Lower lobe of right lung (tissue), 2 donors: ENCODE results near the gene GPAM. TPM values are rescaled to one million over a fixed set of nuclear protein-coding genes. Genes with fewer than 3 reads are reported as not detected.
A peak's percentile ranks its signal among the peaks of the same experiment; 100 is the strongest.

Experiments used
- ATAC-seq, 2 donors: fragments of 200-7000 bp; cut with Tn5 transposase; one replicate each; pipeline ENCODE4 v1.9.1; 2020 to 2022; ENCODE audit warnings: mild to moderate bottlenecking in 2 of 2, moderate library complexity in 2 of 2
- DNase-seq: peaks from one replicate; pipeline ENCODE4 v3.0.0-alpha.2; 2020
- H3K27ac ChIP-seq: fragments of 200-600 bp; one replicate; pipeline ENCODE4 v1.8.0; 2022
- H3K27me3 ChIP-seq: fragments of 200-600 bp; one replicate; pipeline ENCODE4 v1.8.0; 2022; ENCODE audit warnings: low read depth
- H3K36me3 ChIP-seq: fragments of 200-600 bp; one replicate; pipeline ENCODE4 v1.8.0; 2022; ENCODE audit warnings: mild to moderate bottlenecking
- H3K4me1 ChIP-seq: fragments of 200-600 bp; one replicate; pipeline ENCODE4 v1.8.0; 2022
- H3K4me3 ChIP-seq: fragments of 200-600 bp; one replicate; pipeline ENCODE4 v1.8.0; 2022; ENCODE audit warnings: mild to moderate bottlenecking
- H3K9me3 ChIP-seq: fragments of 200-600 bp; one replicate; pipeline ENCODE4 v1.8.0; 2022
- CTCF ChIP-seq: fragments of 200-600 bp; IDR thresholded peaks from one replicate; pipeline ENCODE4 v1.8.0; 2022; ENCODE audit warnings: antibody characterized with exemption, mild to moderate bottlenecking
- intact Hi-C: fragments of 100-400 bp; cut with DNase I; formaldehyde crosslinking; loops from one replicate; pipeline ENCODE4 v1.11.0; 2022
- long read RNA-seq: library from polyadenylated mRNA; unstranded; transcript quantifications from one replicate; pipeline ENCODE4 v2.0.0, GENCODE V29; 2021
- total RNA-seq: library from RNA; stranded (reverse); fragmentation: NEBNext Ultra II Directional; extraction: Animal tissue kit (Norgen Biotek cat#: 25700); gene quantifications from one replicate; pipeline ENCODE4 v1.2.1, GENCODE V29; 2021
- donor health status: DM: no; HTN: yes; CAD: no; lungs with severe emphysema.

The GPAM gene
- 27.2 TPM for total RNA-seq
- long read RNA-seq, full-length matches to known transcripts, result 1 of 6 reads
- long read RNA-seq, partial matches to known transcripts, result 2 of 6 reads
- long read RNA-seq, other reads (novel, unspliced or antisense), result 3 of 6 reads

GRCh38 chr10:112183329-112184051, at the start of gene GPAM:
TSS of gene GPAM (minus strand) at chr10:112183765. CDS start at chr10:112181784, 1,981 bp downstream.
- TF ChIP-seq CTCF, result no peak
- H3K9me3 ChIP-seq, result no peaks in the 10 kb centered on the region
- ATAC-seq, result peak; percentile 99 to 100
- H3K27ac ChIP-seq, result peak within 1 kb of the TSS; percentile 80
- H3K36me3 ChIP-seq, result peaks cover 25% of the 10 kb centered on the region
- intact Hi-C loops, result loop anchor here (5.0 kb wide), 1 partner anchor 119 kb away; no protein-coding TSS in a partner anchor
- H3K4me3 ChIP-seq, result peak within 1 kb of the TSS; percentile 79
- H3K27me3 ChIP-seq, result no peaks in the 10 kb centered on the region
- DNase-seq, result peak; percentile 97
- H3K4me1 ChIP-seq, result peaks cover 25% of the 10 kb centered on the region

GRCh38 chr10:112232670-112233069, 49.1 kb upstream of the GPAM start:
- peak; percentile 80 to 88 for ATAC-seq
- Histone ChIP-seq H3K4me3 (no peak overlapping the region), H3K4me1 (peaks cover 15% of the 10 kb centered on the region), H3K9me3 (no peaks in the 10 kb centered on the region), H3K27ac (peak overlapping the region; percentile 31), H3K36me3 (no peaks in the 10 kb centered on the region), H3K27me3 (no peaks in the 10 kb centered on the region)
- no peak for DNase-seq
- TF ChIP-seq CTCF, result no peak
- intact Hi-C loops, result no loop called here

GRCh38 chr10:112231602-112232400, 48.2 kb upstream of the GPAM start:
- Histone ChIP-seq H3K27me3 (no peaks in the 10 kb centered on the region), H3K4me1 (peaks cover 15% of the 10 kb centered on the region), H3K9me3 (no peaks in the 10 kb centered on the region), H3K27ac (peak overlapping the region; percentile 31), H3K36me3 (no peaks in the 10 kb centered on the region), H3K4me3 (no peak overlapping the region)
- ATAC-seq, result no peak
- intact Hi-C loops, result no loop called here
- TF ChIP-seq CTCF, result no peak
- no peak for DNase-seq

GRCh38 chr10:112230325-112230988, 46.9 kb upstream of the GPAM start:
- H3K4me1 ChIP-seq, result peaks cover 15% of the 10 kb centered on the region
- no peak for TF ChIP-seq CTCF
- DNase-seq (no peak), ATAC-seq (no peak)
- no peaks in the 10 kb centered on the region for H3K36me3 ChIP-seq
- H3K9me3 ChIP-seq, result no peaks in the 10 kb centered on the region
- no peaks in the 10 kb centered on the region for H3K27me3 ChIP-seq
- no peak overlapping the region for H3K27ac ChIP-seq
- intact Hi-C loops, result no loop called here
- H3K4me3 ChIP-seq, result no peak overlapping the region

GRCh38 chr10:112229901-112230300, 46.3 kb upstream of the GPAM start:
- H3K9me3 ChIP-seq, result no peaks in the 10 kb centered on the region
- no peak overlapping the region for H3K4me3 ChIP-seq
- no peak for DNase-seq
- no peak for TF ChIP-seq CTCF
- no peak overlapping the region for H3K27ac ChIP-seq
- no peak for ATAC-seq
- no peaks in the 10 kb centered on the region for H3K36me3 ChIP-seq
- peaks cover 15% of the 10 kb centered on the region for H3K4me1 ChIP-seq
- intact Hi-C loops, result no loop called here
- H3K27me3 ChIP-seq, result no peaks in the 10 kb centered on the region
